Activated CD8-positive, alpha-beta T cell treated with anti-CD3 and anti-CD28 coated beads for 36 hours (primary cell): ENCODE results near the gene MED16. TPM values are rescaled to one million over a fixed set of nuclear protein-coding genes. Genes with fewer than 3 reads are reported as not detected.
A peak's percentile ranks its signal among the peaks of the same experiment; 100 is the strongest.
"Not testable (repeated sequence)": the region's sequence is repeated elsewhere in the genome, so short reads cannot be mapped to it uniquely, and the experiment has no call there.

Source experiments
- ATAC-seq: fragments of 200-7000 bp; cut with Tn5 transposase; one replicate; pipeline ENCODE4 v1.10.0; 2021; ENCODE audit warnings: mild to moderate bottlenecking, moderate library complexity
- CTCF ChIA-PET: fragments of 350-600 bp; sonication (Branson Sonifier 250); formaldehyde crosslinking; loops from one replicate; lab custom pipeline; 2021; ENCODE audit warnings: antibody characterized with exemption; lab: Charles Lee
- POLR2A ChIA-PET: fragments of 350-600 bp; sonication (Branson Sonifier 250); formaldehyde crosslinking; loops from one replicate; lab custom pipeline; 2021; ENCODE audit warnings: antibody characterized with exemption; lab: Charles Lee
- DNase-seq: peaks from one replicate; pipeline ENCODE4 v3.0.0-alpha.2; 2020
- H3K27ac Mint-ChIP-seq: one replicate; pipeline ENCODE4 v1.8.0; 2021; ENCODE audit warnings: mild to moderate bottlenecking, mixed read lengths
- H3K27me3 Mint-ChIP-seq: one replicate; pipeline ENCODE4 v1.8.0; 2021; ENCODE audit warnings: mixed read lengths
- H3K36me3 Mint-ChIP-seq: one replicate; pipeline ENCODE4 v1.8.0; 2021; ENCODE audit warnings: low read depth, mixed read lengths
- H3K4me1 Mint-ChIP-seq: one replicate; pipeline ENCODE4 v1.8.0; 2021; ENCODE audit warnings: low read depth, mixed read lengths
- H3K4me3 Mint-ChIP-seq: one replicate; pipeline ENCODE4 v1.8.0; 2021; ENCODE audit warnings: mild to moderate bottlenecking, moderate library complexity, mixed read lengths
- H3K9me3 Mint-ChIP-seq: one replicate; pipeline ENCODE4 v1.8.0; 2021; ENCODE audit warnings: mixed read lengths
- intact Hi-C: fragments of 100-400 bp; cut with micrococcal nuclease; formaldehyde crosslinking; loops from one replicate; pipeline ENCODE4 v1.10.0; 2022
- total RNA-seq, 2 experiments: library from RNA; stranded (reverse); gene quantifications; one replicate each; pipeline ENCODE4 v1.2.3, GENCODE V29; 2021
- TF ChIP-seq, protein P1 (sequence below): fragments of 200-600 bp; IDR thresholded peaks from one replicate; pipeline ENCODE4 v1.8.0; 2022; ENCODE audit warnings: antibody characterized with exemption, mild to moderate bottlenecking

MED16 gene
- total RNA-seq, 2 experiments from 2014 or later, result 37.6 to 37.8 TPM

GRCh38 chr19:821825-822503 is 71.0 kb downstream of the MED16 start, which contains the start of gene PLPPR3:
Gene PLPPR3, minus strand, starts transcription at chr19:821955. Its CDS starts 396 bp downstream, at chr19:821559.
- no peaks in the 10 kb centered on the region for H3K9me3 Mint-ChIP-seq
- TF ChIP-seq, protein P1, sequence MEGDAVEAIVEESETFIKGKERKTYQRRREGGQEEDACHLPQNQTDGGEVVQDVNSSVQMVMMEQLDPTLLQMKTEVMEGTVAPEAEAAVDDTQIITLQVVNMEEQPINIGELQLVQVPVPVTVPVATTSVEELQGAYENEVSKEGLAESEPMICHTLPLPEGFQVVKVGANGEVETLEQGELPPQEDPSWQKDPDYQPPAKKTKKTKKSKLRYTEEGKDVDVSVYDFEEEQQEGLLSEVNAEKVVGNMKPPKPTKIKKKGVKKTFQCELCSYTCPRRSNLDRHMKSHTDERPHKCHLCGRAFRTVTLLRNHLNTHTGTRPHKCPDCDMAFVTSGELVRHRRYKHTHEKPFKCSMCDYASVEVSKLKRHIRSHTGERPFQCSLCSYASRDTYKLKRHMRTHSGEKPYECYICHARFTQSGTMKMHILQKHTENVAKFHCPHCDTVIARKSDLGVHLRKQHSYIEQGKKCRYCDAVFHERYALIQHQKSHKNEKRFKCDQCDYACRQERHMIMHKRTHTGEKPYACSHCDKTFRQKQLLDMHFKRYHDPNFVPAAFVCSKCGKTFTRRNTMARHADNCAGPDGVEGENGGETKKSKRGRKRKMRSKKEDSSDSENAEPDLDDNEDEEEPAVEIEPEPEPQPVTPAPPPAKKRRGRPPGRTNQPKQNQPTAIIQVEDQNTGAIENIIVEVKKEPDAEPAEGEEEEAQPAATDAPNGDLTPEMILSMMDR, result no peak
- ATAC-seq (peak; percentile 10), DNase-seq (no peak)
- H3K27ac Mint-ChIP-seq, result no peak within 1 kb of the TSS
- H3K4me1 Mint-ChIP-seq, result no peaks in the 10 kb centered on the region
- ChIA-PET POLR2A (interaction anchor here (0.6 kb wide), 1 partner anchor 32 kb away, joined by 3 read pairs; no protein-coding TSS in a partner anchor), CTCF (no interaction called here)
- peaks cover 10% of the 10 kb centered on the region for H3K27me3 Mint-ChIP-seq
- H3K4me3 Mint-ChIP-seq, result no peak within 1 kb of the TSS
- peaks cover under 1% of the 10 kb centered on the region for H3K36me3 Mint-ChIP-seq
- intact Hi-C loops, result no loop called here

DNA sequence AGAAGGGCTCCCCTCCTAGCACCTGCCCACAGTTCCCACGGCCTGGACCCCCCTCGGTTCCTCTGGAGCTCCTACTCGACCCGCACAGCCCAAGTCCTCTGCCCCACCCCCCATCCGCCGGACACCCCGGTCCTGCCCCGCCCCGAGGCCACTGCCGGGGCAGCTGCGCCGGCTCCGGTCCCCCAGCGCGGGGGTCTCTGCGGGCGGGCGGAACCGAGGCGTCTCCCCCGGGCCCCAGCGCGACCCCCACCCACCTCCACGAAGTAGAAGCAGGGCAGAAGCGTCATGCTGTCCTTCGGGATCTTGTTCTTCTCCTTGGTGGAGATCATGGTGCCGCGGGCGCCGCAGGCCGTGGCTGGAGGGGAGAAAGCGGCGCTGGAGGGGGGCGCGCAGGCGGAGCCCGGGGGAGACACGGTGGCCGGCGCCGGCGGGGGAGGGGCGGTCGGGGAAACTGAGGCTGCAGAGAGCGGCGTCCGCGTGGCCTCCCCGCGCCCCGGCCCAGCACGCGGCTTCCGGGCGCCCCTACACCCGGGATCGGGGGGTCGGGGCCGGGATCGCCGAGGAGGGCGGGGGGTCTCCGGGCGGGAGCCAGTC is 71.7 kb downstream of the MED16 start:
- H3K9me3 Mint-ChIP-seq, result no peaks in the 10 kb centered on the region
- DNase-seq, result no peak
- no peaks in the 10 kb centered on the region for H3K4me1 Mint-ChIP-seq
- H3K27ac Mint-ChIP-seq, result no peak overlapping the region
- ChIA-PET CTCF (no interaction called here), POLR2A (interaction anchor here (0.5 to 2.2 kb wide), 3 partner anchors 12 to 25 kb away, joined by 3 to 5 read pairs (median 3); no protein-coding TSS in a partner anchor)
- TF ChIP-seq, protein P1, result no peak
- no peak for ATAC-seq
- peaks cover 10% of the 10 kb centered on the region for H3K27me3 Mint-ChIP-seq
- intact Hi-C loops, result no loop called here
- peaks cover 5% of the 10 kb centered on the region for H3K36me3 Mint-ChIP-seq
- H3K4me3 Mint-ChIP-seq, result no peak overlapping the region

DNA sequence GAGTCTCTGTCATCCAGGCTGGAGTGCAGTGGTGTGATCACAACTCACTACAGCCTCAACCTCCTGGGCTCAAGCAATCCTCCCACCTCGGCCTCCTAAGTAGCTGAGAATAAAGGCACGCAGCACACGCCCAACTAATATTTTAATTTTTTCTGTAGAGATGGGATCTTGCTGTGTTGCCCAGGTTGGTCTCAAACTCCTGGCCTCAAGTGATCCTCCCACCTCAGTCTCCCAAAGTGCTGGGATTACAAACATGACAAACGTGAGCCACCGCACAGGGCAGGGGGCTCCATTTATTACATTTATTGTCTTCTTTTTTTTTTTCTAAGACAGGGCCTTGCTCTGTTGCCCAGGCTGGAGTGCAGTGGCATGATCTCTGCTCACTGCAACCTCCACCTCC is 72.8 kb downstream of the MED16 start:
- peaks cover 11% of the 10 kb centered on the region for H3K36me3 Mint-ChIP-seq
- H3K4me3 Mint-ChIP-seq, H3K9me3 Mint-ChIP-seq, H3K27ac Mint-ChIP-seq, CTCF ChIA-PET, intact Hi-C loops, H3K27me3 Mint-ChIP-seq, H3K4me1 Mint-ChIP-seq, DNase-seq, ATAC-seq: not testable (repeated sequence)
- POLR2A ChIA-PET, result interaction anchor here (1.2 to 2.2 kb wide), 3 partner anchors 11 to 22 kb away, joined by 4 to 7 read pairs (median 5); no protein-coding TSS in a partner anchor

Other genes with a start within 250 kb of the MED16 start
- gene RNF126, start 230.0 kb downstream of the MED16 start, total RNA-seq, result 100 to 1,000 TPM in 1 of 2 experiments, 10 to 100 TPM in 1; 99.1 to 101 TPM
- gene FSTL3, start 216.8 kb downstream of the MED16 start, total RNA-seq, result 10 to 100 TPM; 12.3 TPM
- not detected for gene PRSS57, start 197.7 kb downstream of the MED16 start, total RNA-seq
- under 1 TPM; 0.22 to 0.36 TPM for gene PALM, start 184.3 kb downstream of the MED16 start, total RNA-seq
- gene MISP, start 142.1 kb downstream of the MED16 start, total RNA-seq, result not detected
- 100 to 1,000 TPM; 581 to 582 TPM for gene PTBP1, start 95.7 kb downstream of the MED16 start, total RNA-seq
- gene PLPPR3, start 71.2 kb downstream of the MED16 start, total RNA-seq, result not detected
- gene AZU1, start 65.3 kb downstream of the MED16 start, total RNA-seq, result not detected
- gene PRTN3, start 52.2 kb downstream of the MED16 start, total RNA-seq, result not detected
- not detected for gene ELANE, start 40.9 kb downstream of the MED16 start, total RNA-seq
- 1 to 10 TPM in 1 of 2 experiments, under 1 TPM in 1; 0.60 to 1.4 TPM for gene CFD, start 33.5 kb downstream of the MED16 start, total RNA-seq
- not detected for gene RNU6-9, start 297 bp upstream of the MED16 start, total RNA-seq
- 10 to 100 TPM; 58.4 to 61.5 TPM for gene R3HDM4, start 20.0 kb upstream of the MED16 start, total RNA-seq
- gene KISS1R, start 24.1 kb upstream of the MED16 start, total RNA-seq, result 10 to 100 TPM; 14.0 to 15.5 TPM
- gene ARID3A, start 32.8 kb upstream of the MED16 start, total RNA-seq, result 10 to 100 TPM; 18.7 to 22.1 TPM
- gene WDR18, start 91.2 kb upstream of the MED16 start, total RNA-seq, result 10 to 100 TPM; 75.3 to 78.1 TPM
- under 1 TPM in 1 of 2 experiments, not detected in 1; 0.07 TPM for gene GRIN3B, start 107.2 kb upstream of the MED16 start, total RNA-seq
- 100 to 1,000 TPM; 115 to 117 TPM for gene TMEM259, start 127.9 kb upstream of the MED16 start, total RNA-seq
- gene RNU6-2, start 128.3 kb upstream of the MED16 start, total RNA-seq, result not detected
- 10 to 100 TPM; 97.4 to 98.3 TPM for gene CNN2, start 133.4 kb upstream of the MED16 start, total RNA-seq
- gene ABCA7, start 146.9 kb upstream of the MED16 start, total RNA-seq, result 10 to 100 TPM; 14.0 to 14.6 TPM
- 100 to 1,000 TPM; 136 to 150 TPM for gene ARHGAP45, start 174.0 kb upstream of the MED16 start, total RNA-seq
- 100 to 1,000 TPM; 271 to 282 TPM for gene POLR2E, start 202.2 kb upstream of the MED16 start, total RNA-seq
- gene GPX4, start 210.8 kb upstream of the MED16 start, total RNA-seq, result 100 to 1,000 TPM; 224 to 232 TPM